GM15510 (cell line): Measurements from ENCODE around the gene PECR.

Source experiments
- POLR2A ChIP-seq: IDR thresholded peaks from 3 replicates; pipeline ENCODE4 v1.6.1; 2011; ENCODE audit warnings: borderline replicate concordance; ENCODE audit not compliant: insufficient read length; ENCODE audit errors: extremely low read depth

The PECR gene

DNA sequence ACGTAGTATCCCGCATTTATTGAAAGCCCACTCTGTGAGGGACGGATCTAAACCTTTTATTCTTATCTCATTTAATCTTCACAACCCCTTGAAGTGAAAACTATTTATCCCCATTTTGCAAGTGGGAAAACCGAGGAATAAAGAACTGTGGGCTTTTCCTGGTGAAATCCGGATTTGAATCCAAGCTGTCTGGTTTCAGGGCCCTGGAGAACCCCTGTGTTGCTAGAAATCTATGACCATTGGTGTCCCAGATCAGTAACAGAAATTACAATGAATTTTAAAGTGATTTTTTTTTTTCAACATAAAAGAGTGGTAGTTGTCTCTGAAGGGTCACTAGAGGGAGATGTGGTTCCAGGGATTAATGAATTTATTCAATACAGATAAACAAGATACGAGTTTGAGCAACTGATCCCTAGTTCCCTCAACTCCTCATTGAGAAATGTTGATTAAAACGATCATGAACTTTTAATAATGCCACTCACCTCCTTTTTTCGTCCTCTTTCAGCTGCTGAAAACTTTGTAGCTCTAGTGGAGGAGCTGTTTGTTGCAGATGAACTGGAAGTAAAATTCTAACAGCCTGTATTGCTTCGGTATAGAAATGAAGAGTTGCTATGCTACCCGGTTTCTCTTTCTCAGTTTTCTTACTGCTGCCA lies 28.5 kb upstream of the PECR start:
- TF ChIP-seq POLR2A, result no peak

DNA sequence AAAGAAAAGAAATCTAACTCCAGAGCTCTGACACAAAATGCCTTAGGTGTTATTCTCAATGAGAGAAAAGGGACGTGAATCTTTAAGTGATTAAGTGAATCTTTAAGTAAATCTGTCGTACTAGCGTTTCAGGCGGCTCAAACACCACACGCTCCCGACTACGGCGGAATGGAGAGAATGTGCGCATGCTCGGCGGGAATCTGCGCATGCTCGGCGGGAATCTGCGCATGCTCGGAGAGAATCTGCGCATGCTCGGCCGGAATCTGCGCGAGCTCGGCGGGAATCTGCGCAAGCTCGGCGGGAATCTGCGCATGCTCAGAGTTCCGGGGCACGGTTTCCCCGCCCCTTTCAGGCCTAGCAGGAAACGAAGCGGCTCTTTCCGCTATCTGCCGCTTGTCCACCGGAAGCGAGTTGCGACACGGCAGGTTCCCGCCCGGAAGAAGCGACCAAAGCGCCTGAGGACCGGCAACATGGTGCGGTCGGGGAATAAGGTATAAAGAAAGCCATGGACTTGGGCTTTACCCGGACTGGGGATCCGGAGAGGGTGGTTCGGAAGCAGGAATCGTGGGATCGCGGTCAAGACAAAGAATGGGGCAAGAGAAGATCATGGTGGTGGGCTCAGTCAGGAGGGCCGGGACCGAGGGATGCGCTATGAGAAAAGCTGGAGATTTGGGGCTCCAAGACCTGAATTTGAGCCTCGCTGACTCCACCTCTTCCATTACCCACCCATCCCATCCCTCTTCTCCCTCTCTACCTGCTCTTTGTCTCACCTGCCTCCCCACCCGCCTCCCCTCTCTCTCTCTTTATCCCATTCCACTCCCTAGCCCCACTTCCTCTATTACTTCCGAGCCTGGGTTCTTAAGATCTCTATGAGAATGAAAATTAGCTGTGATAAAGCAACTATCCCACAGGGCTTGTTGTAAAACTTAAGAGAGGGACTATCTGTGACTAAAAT lies 27.6 kb upstream of the PECR start, which contains the start of gene XRCC5:
Gene XRCC5, plus strand, starts transcription at position 382 of the 955 bp plus-strand sequence. Its CDS starts 89 bp downstream, at position 471.
- TF ChIP-seq POLR2A, result peak; percentile 79

GRCh38 chr2:216108310-216108966 lies 26.8 kb upstream of the PECR start:
- TF ChIP-seq POLR2A, result no peak

- TF ChIP-seq POLR2A, result no peak
Observed at GRCh38 chr2:216107760-216108159, 26.2 kb upstream of the PECR start.

DNA sequence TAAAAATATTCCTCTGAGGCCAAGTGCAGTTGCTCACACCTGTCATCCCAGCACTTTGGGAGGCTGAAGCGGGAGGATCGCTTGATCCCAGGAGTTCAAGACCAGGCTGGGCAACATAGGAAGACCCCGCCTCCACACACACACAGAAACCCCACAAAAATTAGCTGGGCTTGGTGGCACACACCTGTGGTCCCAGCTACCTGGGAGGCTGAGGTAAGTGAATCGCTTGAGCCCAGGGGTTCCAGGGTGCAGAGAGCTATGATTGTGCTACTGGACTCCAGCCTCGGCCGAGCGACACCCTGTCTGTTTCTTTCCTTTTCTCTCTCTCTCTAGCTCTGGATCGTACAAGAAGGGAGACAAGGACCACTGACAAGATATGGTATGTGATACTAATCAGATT lies 25.7 kb upstream of the PECR start:
- TF ChIP-seq POLR2A, result no peak

DNA sequence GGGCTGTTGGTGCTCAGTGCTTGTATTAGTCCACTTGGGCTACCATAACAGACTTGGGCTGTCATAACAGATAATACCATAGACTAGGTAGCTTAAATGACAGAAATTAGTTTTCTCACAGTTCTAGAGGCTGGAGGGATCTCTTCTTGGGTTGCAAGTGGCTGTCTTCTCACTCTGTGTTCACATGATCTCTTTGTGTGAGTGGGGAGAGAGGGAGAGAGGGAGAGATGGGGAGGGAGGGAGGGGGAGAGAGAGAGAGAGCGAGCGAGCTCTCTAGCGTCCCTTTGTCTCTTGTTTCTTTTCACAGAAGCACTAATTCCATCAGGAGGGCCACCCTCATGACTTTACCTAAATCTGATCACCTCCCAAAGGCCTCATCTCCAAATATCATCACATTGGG lies 23.1 kb upstream of the PECR start:
- TF ChIP-seq POLR2A, result no peak

DNA sequence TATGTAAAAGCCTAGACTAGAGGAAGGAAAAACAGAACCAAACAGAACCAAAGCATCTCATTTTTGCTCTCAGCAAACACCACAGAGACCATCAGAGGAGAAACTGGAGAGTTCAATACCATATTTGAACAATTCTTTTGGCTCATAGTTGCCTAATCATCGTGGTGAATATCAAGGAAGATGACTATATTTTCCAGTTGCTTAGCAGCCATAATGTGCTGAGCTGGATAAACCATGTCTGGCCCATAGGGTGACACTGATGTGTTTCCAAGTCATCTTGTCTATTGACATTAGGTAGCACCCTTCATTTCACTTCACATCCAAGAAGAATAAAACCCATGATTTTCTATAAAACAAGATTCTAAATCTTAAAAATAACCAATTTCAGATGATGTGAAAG lies 21.6 kb upstream of the PECR start:
- no peak for TF ChIP-seq POLR2A

- TF ChIP-seq POLR2A, result no peak
Observed at GRCh38 chr2:216101109-216101508, 19.5 kb upstream of the PECR start.

DNA sequence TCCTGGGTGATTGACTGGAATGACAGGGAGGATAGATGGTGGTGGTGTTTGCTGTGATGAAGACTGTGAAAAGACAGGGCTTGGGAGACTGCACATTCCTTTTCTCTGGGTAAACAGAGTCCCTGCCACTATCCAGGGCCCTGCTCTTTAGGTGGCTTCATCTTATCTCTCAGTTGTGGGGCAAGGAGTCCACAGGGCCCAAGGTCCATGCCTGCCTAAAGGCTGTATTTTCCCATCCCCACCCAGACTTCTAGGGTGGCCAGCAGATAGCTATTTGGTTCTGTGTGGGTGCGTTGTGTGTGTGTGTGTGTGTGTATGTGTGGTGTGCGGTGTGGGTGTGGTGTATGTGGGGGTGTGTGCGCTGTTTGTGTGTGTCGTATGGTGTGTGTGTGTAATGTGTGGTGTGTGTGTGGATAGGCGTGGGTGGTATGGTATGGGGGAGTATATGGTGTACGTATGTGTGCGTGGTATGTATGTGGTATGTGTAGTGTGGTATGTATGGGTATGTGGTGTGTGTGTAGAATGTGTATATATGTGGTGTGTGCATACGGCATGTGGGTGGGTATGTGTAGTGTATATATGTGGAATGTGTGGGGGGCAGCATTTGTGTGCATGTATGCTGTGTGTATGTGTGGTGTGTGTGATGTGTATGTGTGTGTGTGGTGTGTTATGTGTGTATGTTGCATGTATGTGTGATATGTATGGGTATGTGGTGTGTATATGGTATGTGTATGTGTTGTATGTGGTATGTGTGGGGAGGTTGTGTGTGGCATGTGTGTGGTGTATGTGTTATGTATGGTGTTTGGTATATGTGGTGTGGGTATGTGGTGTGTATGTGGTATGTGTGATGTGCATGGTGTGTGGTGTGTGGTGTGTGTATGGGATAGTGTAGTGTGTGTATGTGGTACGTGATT lies 17.1 kb upstream of the PECR start:
- TF ChIP-seq POLR2A, result no peak

- TF ChIP-seq POLR2A, result no peak
Observed at GRCh38 chr2:216094701-216095100, 13.1 kb upstream of the PECR start.

- no peak for TF ChIP-seq POLR2A
Observed at GRCh38 chr2:216092646-216093045, 11.0 kb upstream of the PECR start.

- TF ChIP-seq POLR2A, result no peak
Observed at GRCh38 chr2:216090369-216090786, 8.8 kb upstream of the PECR start.

DNA sequence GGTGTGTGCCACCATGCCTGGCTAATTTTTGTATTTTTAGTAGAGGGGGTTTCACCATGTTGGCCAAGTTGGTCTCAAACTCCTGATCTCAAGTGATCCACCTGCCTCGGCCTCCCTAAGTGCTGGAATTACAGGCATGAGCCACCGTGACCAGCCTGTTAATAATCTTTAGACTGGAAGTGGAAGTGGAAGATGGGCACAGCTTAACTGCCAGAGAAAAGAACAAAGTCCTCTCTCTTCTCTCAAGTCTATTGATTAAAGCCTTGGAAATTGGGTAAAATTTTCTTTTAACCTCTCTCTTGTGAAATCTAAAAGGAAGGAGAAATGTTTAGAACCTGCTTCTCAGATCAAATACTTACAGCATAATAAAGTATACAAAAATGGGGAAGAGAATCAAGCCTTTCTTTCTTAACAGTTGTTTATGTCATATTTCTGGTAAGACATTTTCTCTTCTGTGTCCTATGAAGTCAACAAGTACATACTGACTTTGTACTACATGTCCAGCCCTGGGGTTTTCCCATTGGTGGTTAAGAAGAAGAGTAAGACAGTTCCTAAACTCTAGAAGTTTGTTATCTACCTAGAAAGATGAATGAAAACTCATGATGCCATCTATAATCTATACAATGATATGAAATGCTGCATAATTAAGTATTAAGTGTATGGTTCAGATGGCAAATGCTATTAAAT lies 4.7 kb upstream of the PECR start:
- TF ChIP-seq POLR2A, result no peak

DNA sequence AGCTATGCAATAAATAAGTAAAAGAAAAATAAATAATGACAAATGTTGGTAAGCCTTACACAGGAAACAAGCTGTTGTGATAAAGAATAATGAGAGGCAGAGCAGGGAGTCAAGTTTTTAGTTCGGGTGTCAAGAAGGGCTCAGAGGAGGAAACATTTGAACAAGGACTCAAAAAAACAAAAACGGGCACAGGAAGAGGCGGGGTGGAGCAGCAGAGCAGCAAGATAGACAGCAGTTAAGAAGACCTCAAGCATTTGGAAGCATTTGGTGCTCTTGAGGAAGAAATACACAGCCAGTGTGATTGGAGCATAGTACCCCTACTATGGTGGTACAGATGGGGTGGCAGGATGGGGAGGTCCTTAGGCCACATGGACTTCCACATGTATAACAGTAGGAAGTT lies 2.9 kb upstream of the PECR start:
- TF ChIP-seq POLR2A, result no peak
